ENCODE data around the gene TCL1B. TPM values are rescaled to one million over a fixed set of nuclear protein-coding genes. Genes with fewer than 3 reads are reported as not detected.

TCL1B gene
- total RNA-seq, 4 donors from 2014 or later, result not detected

DNA sequence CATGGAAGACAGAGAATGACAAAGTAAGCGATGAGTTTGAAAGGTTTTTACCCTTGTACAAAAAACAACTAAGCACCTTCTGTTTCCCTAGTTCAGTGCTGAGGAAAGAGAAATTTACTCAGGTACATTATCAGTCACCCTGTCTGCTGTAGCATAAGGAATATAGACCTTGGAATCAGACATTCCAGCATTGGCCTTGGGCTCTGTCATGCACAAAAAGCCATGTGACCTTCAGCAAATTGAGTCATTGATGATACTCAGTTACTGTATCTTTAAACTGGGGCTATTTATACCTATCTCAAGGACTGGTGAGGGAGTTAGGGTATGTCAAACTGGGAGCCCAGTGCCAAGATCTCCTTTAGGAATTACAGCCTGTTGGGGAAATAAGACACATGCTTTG lies 47.0 kb downstream of the TCL1B start:
- no peak overlapping the region for H3K27ac ChIP-seq
- H3K4me3 ChIP-seq, result no peak overlapping the region
- H3K4me1 ChIP-seq, result no peaks in the 10 kb centered on the region
- H3K36me3 ChIP-seq, result no peaks in the 10 kb centered on the region
- TF ChIP-seq POLR2AphosphoS5 (IDR thresholded peaks at IDR 0.05), result no peak
- TF ChIP-seq EP300 (IDR thresholded peaks at IDR 0.05), result no peak
- TF ChIP-seq POLR2A (IDR thresholded peaks at IDR 0.05), result no peak
- TF ChIP-seq, protein P1, sequence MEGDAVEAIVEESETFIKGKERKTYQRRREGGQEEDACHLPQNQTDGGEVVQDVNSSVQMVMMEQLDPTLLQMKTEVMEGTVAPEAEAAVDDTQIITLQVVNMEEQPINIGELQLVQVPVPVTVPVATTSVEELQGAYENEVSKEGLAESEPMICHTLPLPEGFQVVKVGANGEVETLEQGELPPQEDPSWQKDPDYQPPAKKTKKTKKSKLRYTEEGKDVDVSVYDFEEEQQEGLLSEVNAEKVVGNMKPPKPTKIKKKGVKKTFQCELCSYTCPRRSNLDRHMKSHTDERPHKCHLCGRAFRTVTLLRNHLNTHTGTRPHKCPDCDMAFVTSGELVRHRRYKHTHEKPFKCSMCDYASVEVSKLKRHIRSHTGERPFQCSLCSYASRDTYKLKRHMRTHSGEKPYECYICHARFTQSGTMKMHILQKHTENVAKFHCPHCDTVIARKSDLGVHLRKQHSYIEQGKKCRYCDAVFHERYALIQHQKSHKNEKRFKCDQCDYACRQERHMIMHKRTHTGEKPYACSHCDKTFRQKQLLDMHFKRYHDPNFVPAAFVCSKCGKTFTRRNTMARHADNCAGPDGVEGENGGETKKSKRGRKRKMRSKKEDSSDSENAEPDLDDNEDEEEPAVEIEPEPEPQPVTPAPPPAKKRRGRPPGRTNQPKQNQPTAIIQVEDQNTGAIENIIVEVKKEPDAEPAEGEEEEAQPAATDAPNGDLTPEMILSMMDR (IDR thresholded peaks at IDR 0.05), result no peak
- H3K9me3 ChIP-seq, result no peaks in the 10 kb centered on the region
- H3K27me3 ChIP-seq, result peaks cover 32% of the 10 kb centered on the region
- ATAC-seq, result no peak
- 75 to 85% methylated on average over 1 of the region's 1 CpG for WGBS, 2 donors (ENCODE audit: low coverage in 1 of 2)

DNA sequence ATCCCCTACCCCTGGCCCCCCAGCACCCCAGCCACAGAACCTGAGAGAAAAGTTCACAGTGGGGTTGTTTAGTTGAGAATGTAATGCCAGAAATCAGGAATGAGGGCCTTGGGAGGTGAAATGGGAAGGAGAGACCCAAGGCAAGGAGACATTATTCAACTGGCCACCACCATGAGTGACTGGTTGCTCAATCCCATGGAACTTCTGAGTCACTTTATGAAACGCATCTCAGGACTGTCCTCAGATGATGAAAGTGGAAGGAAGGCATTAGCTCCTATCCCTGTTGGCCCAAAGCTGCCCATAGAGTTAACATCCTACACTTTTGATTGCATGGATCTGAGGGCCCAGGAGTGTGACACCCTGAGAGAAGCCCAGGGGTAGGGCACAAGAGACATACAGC lies 53.1 kb downstream of the TCL1B start:
- Histone ChIP-seq H3K36me3 (no peaks in the 10 kb centered on the region), H3K4me1 (no peaks in the 10 kb centered on the region), H3K27me3 (peaks cover 10% of the 10 kb centered on the region), H3K9me3 (peaks cover 0 to 6% (median 0%) of the 10 kb centered on the region in 3 donors), H3K4me3 (no peak overlapping the region), H3K27ac (no peak overlapping the region)
- ATAC-seq, result no peak
- WGBS, 2 donors (ENCODE audit: low coverage in 1 of 2), result 67 to 75% methylated on average over 1 of the region's 1 CpG
- TF ChIP-seq POLR2A (IDR thresholded peaks at IDR 0.05) (no peak), EP300 (IDR thresholded peaks at IDR 0.05) (no peak), POLR2AphosphoS5 (IDR thresholded peaks at IDR 0.05) (no peak)
- TF ChIP-seq, protein P1 (IDR thresholded peaks at IDR 0.05), result no peak

DNA sequence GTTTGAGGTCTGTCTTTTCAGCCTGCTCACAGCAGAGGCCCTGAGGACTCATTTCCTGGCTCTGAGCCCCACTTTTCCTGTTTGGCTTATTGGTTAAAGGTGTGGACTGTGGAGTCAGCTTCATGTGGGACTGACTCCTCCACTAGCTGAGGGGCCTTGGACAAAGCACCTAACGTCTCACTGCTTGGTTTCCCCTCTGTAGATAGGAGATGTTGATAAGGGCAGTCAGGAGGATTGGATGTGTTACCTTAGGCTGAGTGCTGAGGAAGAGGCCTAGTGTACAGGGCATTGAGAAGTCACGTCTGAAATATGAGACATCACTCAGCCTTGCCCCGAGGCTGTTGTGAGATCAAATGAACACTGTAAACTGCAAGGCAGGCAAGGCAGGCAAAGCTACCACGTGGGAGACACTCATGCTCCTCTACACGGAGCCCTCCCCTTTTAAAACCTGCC lies 54.8 kb downstream of the TCL1B start:
- Histone ChIP-seq H3K4me3 (no peak overlapping the region), H3K9me3 (peaks cover 0 to 6% (median 0%) of the 10 kb centered on the region in 3 donors), H3K4me1 (no peaks in the 10 kb centered on the region), H3K36me3 (no peaks in the 10 kb centered on the region), H3K27ac (no peak overlapping the region), H3K27me3 (peaks cover 16% of the 10 kb centered on the region)
- no peak for ATAC-seq
- WGBS, 2 donors (ENCODE audit: low coverage in 1 of 2), result 0 to 18% methylated on average over 3 to 4 of the region's 5 CpGs
- TF ChIP-seq, protein P1 (IDR thresholded peaks at IDR 0.05), result no peak
- no peak for TF ChIP-seq POLR2A (IDR thresholded peaks at IDR 0.05)
- no peak for TF ChIP-seq POLR2AphosphoS5 (IDR thresholded peaks at IDR 0.05)

DNA sequence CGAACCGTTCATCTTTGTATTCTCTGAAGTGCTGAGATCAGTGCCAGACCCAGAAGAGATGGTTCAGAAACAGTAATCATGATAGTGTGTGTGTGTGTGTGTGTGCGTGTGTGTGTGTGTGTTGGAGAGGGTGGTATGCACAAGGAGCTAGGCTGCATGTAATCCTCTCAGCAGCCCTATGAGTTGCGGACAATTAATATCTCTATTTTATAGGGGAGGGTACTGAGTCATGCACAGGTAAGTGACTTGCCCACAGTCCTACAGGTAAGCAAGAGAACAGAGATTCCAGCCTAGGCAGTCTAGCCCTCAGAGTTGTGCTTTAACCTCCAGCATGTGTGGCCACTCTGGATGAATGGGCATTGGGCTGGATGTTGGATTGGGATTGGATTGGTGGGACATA lies 55.6 kb downstream of the TCL1B start:
- 67% methylated on average over 1 of the region's 4 CpGs; no CpG with 5 or more reads in 1 of the 2 donors for WGBS, 2 donors (ENCODE audit: low coverage in 1 of 2)
- no peak for ATAC-seq
- Histone ChIP-seq H3K27ac (no peak overlapping the region), H3K4me3 (no peak overlapping the region), H3K27me3 (peaks cover 16% of the 10 kb centered on the region), H3K4me1 (no peaks in the 10 kb centered on the region), H3K36me3 (no peaks in the 10 kb centered on the region), H3K9me3 (peaks cover 0 to 6% (median 0%) of the 10 kb centered on the region in 3 donors)
- TF ChIP-seq, protein P1 (IDR thresholded peaks at IDR 0.05), result no peak
- TF ChIP-seq EP300 (IDR thresholded peaks at IDR 0.05) (no peak), POLR2A (IDR thresholded peaks at IDR 0.05) (no peak), POLR2AphosphoS5 (IDR thresholded peaks at IDR 0.05) (no peak)

Small RNA genes within 50 kb of the gene (small RNA-seq; reads per million reads assigned to genes)
- gene RF02193, result 0 reads per million in 4 donors

Other genes starting within 250 kb of the TCL1B start
- 10 to 100 TPM; 16.5 to 28.0 (median 20.3) TPM for gene SYNE3, start 169.8 kb upstream of the TCL1B start, total RNA-seq
- gene GLRX5, start 151.4 kb upstream of the TCL1B start, total RNA-seq, result 10 to 100 TPM; 30.5 to 50.5 (median 33.3) TPM
- not detected for gene TCL1A, start 27.7 kb downstream of the TCL1B start, total RNA-seq
- gene TUNAR, start 190.4 kb downstream of the TCL1B start, total RNA-seq, result under 1 TPM in 1 of 4 donors, not detected in 3; 0.54 TPM

All from gastroesophageal sphincter (tissue), 4 donors.